Endothelial cell of umbilical vein (primary cell): ENCODE results near the gene BRF1.

Experiments used
- CTCF ChIP-seq, 2 donors: IDR thresholded peaks; 1 replicate in 1 of 2; 2 replicates in 1 of 2; pipeline ENCODE4 v1.5.1; 2011; ENCODE audit warnings: low read length in 2 of 2, mild to moderate bottlenecking in 2 of 2, moderate library complexity in 2 of 2, control low read depth in 1 of 2, inconsistent platforms in 1 of 2, low read depth in 1 of 2; ENCODE audit not compliant: insufficient read depth in 1 of 2; ENCODE audit errors: extremely low read depth in 1 of 2
- EZH2 ChIP-seq: IDR thresholded peaks from 2 replicates; pipeline ENCODE4 v1.6.1; 2012; ENCODE audit warnings: borderline replicate concordance, low read depth, mild to moderate bottlenecking, moderate library complexity, low read length, inconsistent platforms; ENCODE audit not compliant: severe bottlenecking
- JUN ChIP-seq: IDR thresholded peaks from 2 replicates; pipeline ENCODE4 v1.6.1; 2011; ENCODE audit warnings: borderline replicate concordance, low read depth; ENCODE audit not compliant: insufficient read length, insufficient read depth
- POLR2A ChIP-seq: IDR thresholded peaks from 2 replicates; pipeline ENCODE4 v1.6.1; 2012; ENCODE audit warnings: low read depth, mild to moderate bottlenecking, control low read depth, low read length
- POLR2AphosphoS5 ChIP-seq: IDR thresholded peaks from 2 replicates; pipeline ENCODE4 v1.6.1; 2012; ENCODE audit warnings: low read depth, mild to moderate bottlenecking, control low read depth, low read length, moderate library complexity; ENCODE audit not compliant: insufficient read depth

- TF ChIP-seq CTCF (IDR thresholded peaks at IDR 0.05; ENCODE audit: extremely low read depth in 1 of 2, insufficient read depth in 1 of 2, low read depth in 1 of 2, low read length in 2 of 2) (no peak), POLR2A (no peak), EZH2 (no peak), JUN (no peak), POLR2AphosphoS5 (no peak)
Observed at GRCh38 chr14:105209646-105210045, 91.2 kb downstream of the BRF1 start.
